HG03066 (cell line): ENCODE data around the gene TMED5.
A peak's percentile ranks its signal among the peaks of the same experiment; 100 is the strongest.
"Not testable (repeated sequence)": the region's sequence is repeated elsewhere in the genome, so short reads cannot be mapped to it uniquely, and the experiment has no call there.

Experiments
- ATAC-seq: cut with Tn5 transposase; IDR thresholded peaks from one replicate; pipeline ENCODE4 v1.9.1; 2021; ENCODE audit warnings: low read depth; ENCODE audit not compliant: unreplicated experiment

TMED5 gene

GRCh38 chr1:93179886-93180722 is at the start of gene TMED5:
Gene TMED5 (minus strand): TSS chr1:93180413. CDS start chr1:93180242, 171 bp downstream.
- peak; percentile 82 for ATAC-seq

- no peak for ATAC-seq
Measured at GRCh38 chr1:93223023-93223675, 42.9 kb upstream of the TMED5 start.

GRCh38 chr1:93221913-93222312 is 41.7 kb upstream of the TMED5 start:
- no peak for ATAC-seq

- not testable (repeated sequence) for ATAC-seq
Measured at GRCh38 chr1:93220716-93221115, 40.5 kb upstream of the TMED5 start.

GRCh38 chr1:93219443-93219842 is 39.2 kb upstream of the TMED5 start:
- ATAC-seq = no peak

GRCh38 chr1:93215322-93215721 is 35.1 kb upstream of the TMED5 start:
- no peak for ATAC-seq

- ATAC-seq = no peak
Measured at GRCh38 chr1:93207211-93207610, 27.0 kb upstream of the TMED5 start.

GRCh38 chr1:93206567-93206954 is 26.3 kb upstream of the TMED5 start:
- no peak for ATAC-seq

GRCh38 chr1:93205892-93206566 is 25.8 kb upstream of the TMED5 start:
- no peak for ATAC-seq

GRCh38 chr1:93200714-93201113 is 20.5 kb upstream of the TMED5 start:
- ATAC-seq = no peak

GRCh38 chr1:93200086-93200620 is 19.9 kb upstream of the TMED5 start:
- ATAC-seq = no peak

GRCh38 chr1:93199150-93199549 is 18.9 kb upstream of the TMED5 start:
- no peak for ATAC-seq

GRCh38 chr1:93196591-93196990 is 16.4 kb upstream of the TMED5 start:
- ATAC-seq = no peak

- ATAC-seq = no peak
Measured at GRCh38 chr1:93194231-93194990, 14.2 kb upstream of the TMED5 start.

- no peak for ATAC-seq
Measured at GRCh38 chr1:93190432-93190831, 10.2 kb upstream of the TMED5 start.

GRCh38 chr1:93186667-93187066 is 6.5 kb upstream of the TMED5 start:
- ATAC-seq = peak; percentile 53

- peak; percentile 14 for ATAC-seq
Measured at GRCh38 chr1:93180723-93181613, 755 bp upstream of the TMED5 start, which contains the start of gene CCDC18. Gene CCDC18 (plus strand): TSS chr1:93180724. CDS start chr1:93183362, 2,638 bp downstream.

- no peak for ATAC-seq
Measured at GRCh38 chr1:93178418-93178817, 1.8 kb downstream of the TMED5 start.

GRCh38 chr1:93177991-93178390 is 2.2 kb downstream of the TMED5 start:
- no peak for ATAC-seq
